ENCODE measurements around the gene FAM240B. TPM values are rescaled to one million over a fixed set of nuclear protein-coding genes. Genes with fewer than 3 reads are reported as not detected.

The FAM240B gene
- total and polyA plus RNA-seq, 9 of the 15 experiments (the other 6 are each of a cell fraction or from before 2014, with no cell fraction given) = not detected

GRCh38 chr9:38708759-38709158, 11.2 kb downstream of the FAM240B start:
- DNase-seq (ENCODE audit: extremely low read depth in 1 of 4, low spot score in 3 of 4) (no peak), ATAC-seq (no peak), FAIRE-seq (no peak)
- Histone ChIP-seq H3K4me2 (ENCODE audit: insufficient read depth, low read length) (no peak overlapping the region), H2AFZ (ENCODE audit: low read depth, low read length) (no peak overlapping the region), H3K27ac (ENCODE audit: extremely low read depth, low read depth, low read length) (no peak overlapping the region), H3K9ac (ENCODE audit: insufficient read depth in 1 of 2, low read depth in 2 of 2, low read length in 2 of 2) (no peak overlapping the region), H3K9me1 (ENCODE audit: control insufficient read depth, insufficient read depth, low read length) (no peaks in the 10 kb centered on the region), H3K27me3 (ENCODE audit: control insufficient read depth in 2 of 2, insufficient read depth in 2 of 2, low read length in 2 of 2) (peaks cover 0 to 17% of the 10 kb centered on the region in 2 experiments; a peak in 2 of 5 replicates), H3K4me1 (replicated peaks in 1 of 2; ENCODE audit: control insufficient read depth in 2 of 2, insufficient read depth in 2 of 2, low read length in 2 of 2) (no peaks in the 10 kb centered on the region), H3K36me3 (ENCODE audit: control insufficient read depth, insufficient read depth, low read length) (no peaks in the 10 kb centered on the region), H3K79me2 (ENCODE audit: control insufficient read depth, insufficient read depth, low read length) (no peaks in the 10 kb centered on the region), H3K9me3 (replicated peaks; ENCODE audit: control insufficient read depth, insufficient read depth, low read depth, low read length) (no peaks in the 10 kb centered on the region), H4K20me1 (replicated peaks; ENCODE audit: control insufficient read depth, insufficient read depth, low read length) (no peaks in the 10 kb centered on the region), H3K4me3 (no peak overlapping the region)
- in situ Hi-C loops (cut with MboI) = no loop called here
- CTCF ChIA-PET (ENCODE audit: low intra/inter-chr PET ratio) = no interaction called here
- intact Hi-C loops (cut with micrococcal nuclease) = no loop called here
- no peak for TF ChIP-seq CREB3 (tag; conservative IDR thresholded peaks at IDR 0.05; ENCODE audit: low read depth)
- TF ChIP-seq ZFX (CRISPR knock-in tag; IDR thresholded peaks at IDR 0.05) = no peak
- TF ChIP-seq ZNF436 (CRISPR knock-in tag; IDR thresholded peaks at IDR 0.05) = no peak
- TF ChIP-seq ILK (tag; IDR thresholded peaks at IDR 0.05; ENCODE audit: borderline replicate concordance, low read depth) = no peak
- TF ChIP-seq CGGBP1 (CRISPR knock-in tag; IDR thresholded peaks at IDR 0.05) = no peak
- TF ChIP-seq RB1 (IDR thresholded peaks at IDR 0.05; ENCODE audit: low read depth) = no peak
- no peak for TF ChIP-seq WHSC1 (IDR thresholded peaks at IDR 0.05; ENCODE audit: low read length)
- TF ChIP-seq ASH1L (IDR thresholded peaks at IDR 0.05; ENCODE audit: borderline replicate concordance, low read depth, partially characterized antibody) = no peak
- TF ChIP-seq ZBTB8A (IDR thresholded peaks at IDR 0.05; ENCODE audit: partially characterized antibody) = no peak
- TF ChIP-seq BRD4 (IDR thresholded peaks at IDR 0.05) = no peak
- TF ChIP-seq TCF7L2 (IDR thresholded peaks at IDR 0.05; ENCODE audit: low read depth, low read length) = no peak
- no peak for TF ChIP-seq SMARCB1 (IDR thresholded peaks at IDR 0.05; ENCODE audit: insufficient read length, low read depth)
- TF ChIP-seq ARNT (IDR thresholded peaks at IDR 0.05) = no peak
- no peak for TF ChIP-seq ZNF165 (CRISPR knock-in tag; IDR thresholded peaks at IDR 0.05; ENCODE audit: borderline replicate concordance)
- TF ChIP-seq PHF21A (IDR thresholded peaks at IDR 0.05; ENCODE audit: borderline replicate concordance, low read depth) = no peak
- TF ChIP-seq ARHGAP35 (IDR thresholded peaks at IDR 0.05; ENCODE audit: partially characterized antibody) = no peak
- no peak for TF ChIP-seq TARDBP (IDR thresholded peaks at IDR 0.05)
- WGBS (ENCODE audit: insufficient coverage, low coverage, missing lambda C conversion rate) = 0% methylated on average over 3 of the region's 3 CpGs
- no TSS peak for BruUV-seq (replicated peaks)
- POLR2A ChIA-PET = interaction anchor here (0.6 kb wide), 1 partner anchor 395 kb away, joined by 3 read pairs; no protein-coding TSS in a partner anchor

Measured in K562 (cell line).